Suprapubic skin (tissue), 4 donors: ENCODE results near the gene MIB2. TPM values are rescaled to one million over a fixed set of nuclear protein-coding genes. Genes with fewer than 3 reads are reported as not detected.

Experiments used
- DNase-seq, 2 donors: peaks; one replicate each; pipeline ENCODE4 v3.0.0-alpha.2; 2019; ENCODE audit warnings: low spot score in 2 of 2
- H3K27ac ChIP-seq: fragments of 200-600 bp; sonication (generic); one replicate; pipeline ENCODE4 v1.5.1; 2019
- H3K27me3 ChIP-seq: fragments of 200-600 bp; sonication (generic); one replicate; pipeline ENCODE4 v1.5.1; 2019
- H3K36me3 ChIP-seq: fragments of 200-600 bp; sonication (generic); one replicate; pipeline ENCODE4 v1.5.1; 2019
- H3K4me1 ChIP-seq: fragments of 200-600 bp; sonication (generic); one replicate; pipeline ENCODE4 v1.5.1; 2019
- H3K4me3 ChIP-seq: fragments of 200-600 bp; sonication (generic); one replicate; pipeline ENCODE4 v1.5.1; 2019; ENCODE audit warnings: mild to moderate bottlenecking
- H3K9me3 ChIP-seq: fragments of 200-600 bp; sonication (generic); one replicate; pipeline ENCODE4 v1.5.1; 2019
- EP300 ChIP-seq: sonication (generic); formaldehyde crosslinking; IDR thresholded peaks from one replicate; pipeline ENCODE4 v1.6.1; 2017; ENCODE audit warnings: antibody characterized with exemption
- POLR2A ChIP-seq, 2 donors: fragments of 450-650 bp; IDR thresholded peaks; one replicate each; pipeline ENCODE4 v1.6.1; 2017; ENCODE audit warnings: antibody characterized with exemption in 2 of 2, mild to moderate bottlenecking in 2 of 2, moderate library complexity in 2 of 2
- POLR2AphosphoS5 ChIP-seq, 3 donors: sonication (generic); formaldehyde crosslinking; IDR thresholded peaks; one replicate each; pipeline ENCODE4 v1.6.1; 2017; ENCODE audit warnings: antibody characterized with exemption in 3 of 3
- WGBS: methylation state at CpG from one replicate; pipeline ENCODE4 v1.1.5; 2018; 5-methylcytosine and 5-hydroxymethylcytosine counted together
- total RNA-seq, 4 donors: library from RNA; depleted of rRNA; stranded (reverse); fragments of >200 nt; gene quantifications; one replicate each; pipeline ENCODE4 v1.1.0, GENCODE V29; 2016
- TF ChIP-seq, protein P1 (sequence below), 2 donors: fragments of 200-600 bp in 1 of 2; fragments of 450-650 bp in 1 of 2; sonication (generic) in 1 of 2; IDR thresholded peaks; one replicate each; pipeline ENCODE4 v1.5.1; 2016 to 2019; ENCODE audit warnings: antibody characterized with exemption in 2 of 2, mild to moderate bottlenecking in 1 of 2, moderate library complexity in 1 of 2

The MIB2 gene
- total RNA-seq, 4 donors from 2014 or later, result 131 to 212 (median 154) TPM

DNA sequence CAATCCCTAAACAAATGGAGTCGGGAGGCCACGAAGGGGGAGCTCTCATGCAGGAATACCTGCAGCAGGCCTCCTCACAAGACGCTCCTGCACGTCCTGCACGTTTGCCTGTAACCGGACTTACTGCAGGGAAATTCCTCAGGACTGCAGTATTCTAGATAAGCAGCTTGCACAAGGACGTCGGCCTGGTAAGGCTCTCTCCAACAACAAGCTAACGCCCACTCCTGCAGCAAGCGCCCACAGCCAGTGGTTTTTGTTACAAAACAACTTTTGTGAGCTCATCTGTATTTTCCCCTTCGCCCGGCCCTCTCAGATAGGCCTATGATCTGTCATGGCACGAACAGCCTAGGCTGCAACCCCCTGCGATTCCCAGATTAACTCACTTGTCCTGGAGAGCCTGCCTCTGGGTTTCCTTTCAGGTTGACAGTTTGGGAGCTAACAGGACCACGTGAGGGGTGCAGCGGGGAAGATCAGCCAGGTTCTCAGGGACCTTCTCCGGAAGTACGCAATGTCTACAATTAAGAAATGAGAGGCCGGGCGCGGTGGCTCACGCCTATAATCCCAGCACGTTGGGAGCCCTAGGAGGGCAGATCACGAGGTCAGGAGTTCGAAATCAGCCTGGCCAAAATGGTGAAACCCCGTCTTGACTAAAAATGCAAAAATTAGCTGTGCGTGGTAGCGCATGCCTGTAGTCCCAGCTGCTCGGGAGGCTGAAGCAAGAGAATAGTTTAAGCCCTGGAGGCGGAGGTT, 921 bp upstream of the MIB2 start:
- Histone ChIP-seq H3K27ac (peak overlapping the region; percentile 99), H3K9me3 (no peaks in the 10 kb centered on the region), H3K4me1 (peaks cover 31% of the 10 kb centered on the region), H3K27me3 (no peaks in the 10 kb centered on the region), H3K36me3 (peaks cover 8% of the 10 kb centered on the region), H3K4me3 (peak overlapping the region; percentile 96)
- peak in 1 of 2 donors; percentile 84 for DNase-seq
- TF ChIP-seq POLR2AphosphoS5 (IDR thresholded peaks at IDR 0.05) (no peak), EP300 (no peak), POLR2A (IDR thresholded peaks at IDR 0.05) (no peak)
- TF ChIP-seq, protein P1, sequence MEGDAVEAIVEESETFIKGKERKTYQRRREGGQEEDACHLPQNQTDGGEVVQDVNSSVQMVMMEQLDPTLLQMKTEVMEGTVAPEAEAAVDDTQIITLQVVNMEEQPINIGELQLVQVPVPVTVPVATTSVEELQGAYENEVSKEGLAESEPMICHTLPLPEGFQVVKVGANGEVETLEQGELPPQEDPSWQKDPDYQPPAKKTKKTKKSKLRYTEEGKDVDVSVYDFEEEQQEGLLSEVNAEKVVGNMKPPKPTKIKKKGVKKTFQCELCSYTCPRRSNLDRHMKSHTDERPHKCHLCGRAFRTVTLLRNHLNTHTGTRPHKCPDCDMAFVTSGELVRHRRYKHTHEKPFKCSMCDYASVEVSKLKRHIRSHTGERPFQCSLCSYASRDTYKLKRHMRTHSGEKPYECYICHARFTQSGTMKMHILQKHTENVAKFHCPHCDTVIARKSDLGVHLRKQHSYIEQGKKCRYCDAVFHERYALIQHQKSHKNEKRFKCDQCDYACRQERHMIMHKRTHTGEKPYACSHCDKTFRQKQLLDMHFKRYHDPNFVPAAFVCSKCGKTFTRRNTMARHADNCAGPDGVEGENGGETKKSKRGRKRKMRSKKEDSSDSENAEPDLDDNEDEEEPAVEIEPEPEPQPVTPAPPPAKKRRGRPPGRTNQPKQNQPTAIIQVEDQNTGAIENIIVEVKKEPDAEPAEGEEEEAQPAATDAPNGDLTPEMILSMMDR (IDR thresholded peaks at IDR 0.05), result no peak
- WGBS, result 8% methylated on average over 26 of the region's 30 CpGs

DNA sequence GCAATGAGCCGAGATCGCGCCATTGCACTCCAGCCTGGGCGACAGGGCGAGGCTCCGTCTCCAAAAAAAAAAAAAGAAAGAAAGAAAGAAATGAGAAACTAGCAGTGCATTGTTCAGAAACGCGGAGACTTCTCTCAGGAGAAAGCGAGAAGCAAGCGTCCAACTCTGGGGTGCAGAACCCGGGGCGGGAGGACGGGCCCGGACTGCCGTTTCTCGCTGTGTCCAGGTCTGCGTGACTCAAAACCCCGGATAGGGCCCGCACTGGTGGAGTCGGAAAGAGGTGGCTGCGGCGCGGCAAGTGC, 395 bp upstream of the MIB2 start:
- peaks cover 31% of the 10 kb centered on the region for H3K4me1 ChIP-seq
- WGBS, result under 1% methylated on average over 19 of the region's 23 CpGs
- no peaks in the 10 kb centered on the region for H3K27me3 ChIP-seq
- no peak for TF ChIP-seq POLR2AphosphoS5 (IDR thresholded peaks at IDR 0.05)
- no peak for TF ChIP-seq EP300
- no peak for TF ChIP-seq POLR2A (IDR thresholded peaks at IDR 0.05)
- TF ChIP-seq, protein P1 (IDR thresholded peaks at IDR 0.05), result no peak
- H3K36me3 ChIP-seq, result peaks cover 8% of the 10 kb centered on the region
- peak overlapping the region; percentile 96 for H3K4me3 ChIP-seq
- no peak for DNase-seq
- no peaks in the 10 kb centered on the region for H3K9me3 ChIP-seq
- peak overlapping the region; percentile 99 for H3K27ac ChIP-seq

DNA sequence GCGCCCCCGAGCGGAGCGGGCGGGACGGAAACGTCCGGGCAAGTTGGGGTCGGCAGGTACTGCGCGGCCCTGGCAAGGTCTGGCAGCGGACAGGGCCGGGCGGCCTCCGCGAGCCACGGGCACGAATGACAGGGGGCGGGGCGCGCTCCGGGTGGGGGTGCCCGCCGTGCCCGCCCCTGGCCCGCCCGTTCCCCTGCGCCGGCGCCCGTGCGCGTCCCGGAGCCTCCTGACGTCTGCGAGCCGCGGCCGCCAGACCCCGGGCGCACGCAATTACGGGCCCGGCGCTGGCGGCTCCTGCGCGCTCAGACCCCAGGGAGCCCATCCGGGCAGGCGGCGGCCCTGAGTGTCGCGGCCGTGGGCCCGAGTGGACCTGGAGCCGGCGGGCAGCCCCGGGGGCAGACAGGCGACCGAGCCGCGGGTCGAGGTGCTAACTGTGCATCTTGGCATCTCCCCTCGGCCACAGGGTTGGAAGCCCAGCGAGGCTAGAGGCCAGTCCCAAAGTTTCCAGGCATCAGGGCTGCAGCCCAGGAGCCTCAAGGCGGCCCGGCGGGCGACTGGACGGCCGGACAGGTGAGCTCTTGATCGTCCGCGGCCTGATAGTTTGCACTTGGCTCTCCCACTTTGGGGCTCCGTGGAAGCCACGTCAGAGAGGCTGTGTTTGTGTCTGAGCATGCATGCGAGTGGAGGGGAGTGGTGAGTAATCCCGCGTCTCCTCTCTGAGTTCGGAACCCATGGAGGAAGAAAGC, 918 bp downstream of the MIB2 start:
- peak overlapping the region; percentile 96 for H3K4me3 ChIP-seq
- peaks cover 31% of the 10 kb centered on the region for H3K4me1 ChIP-seq
- TF ChIP-seq POLR2A (IDR thresholded peaks at IDR 0.05) (no peak), POLR2AphosphoS5 (IDR thresholded peaks at IDR 0.05) (no peak), EP300 (no peak)
- TF ChIP-seq, protein P1 (IDR thresholded peaks at IDR 0.05), result no peak
- peak in 1 of 2 donors; percentile 77 for DNase-seq
- WGBS, result 5% methylated on average over 23 of the region's 80 CpGs
- H3K9me3 ChIP-seq, result no peaks in the 10 kb centered on the region
- H3K27ac ChIP-seq, result peak overlapping the region; percentile 99
- peaks cover 8% of the 10 kb centered on the region for H3K36me3 ChIP-seq
- H3K27me3 ChIP-seq, result no peaks in the 10 kb centered on the region

DNA sequence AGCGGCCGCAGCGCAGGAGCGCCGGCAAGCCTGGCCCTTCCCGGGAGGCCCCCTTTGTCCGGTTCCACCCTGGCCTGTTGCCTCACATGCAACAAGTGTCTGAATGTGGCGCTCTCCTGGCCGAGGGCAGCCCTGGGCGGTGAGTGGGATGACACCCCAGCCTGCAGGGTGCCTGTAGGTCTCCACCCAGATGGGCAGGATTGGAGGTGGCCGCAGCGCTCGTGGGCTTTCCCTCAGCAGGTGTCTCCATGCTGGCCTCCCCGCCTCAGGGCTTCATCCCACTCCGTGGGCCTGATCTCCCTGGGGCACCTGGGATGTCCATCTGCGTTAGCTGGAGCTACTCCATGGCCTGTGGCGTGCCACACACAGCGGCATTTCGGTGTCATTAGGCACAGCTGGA, 1.5 kb downstream of the MIB2 start:
- H3K27ac ChIP-seq, result no peak overlapping the region
- peaks cover 8% of the 10 kb centered on the region for H3K36me3 ChIP-seq
- no peak for TF ChIP-seq EP300
- TF ChIP-seq POLR2AphosphoS5 (IDR thresholded peaks at IDR 0.05), result no peak
- TF ChIP-seq POLR2A (IDR thresholded peaks at IDR 0.05), result no peak
- TF ChIP-seq, protein P1 (IDR thresholded peaks at IDR 0.05), result no peak
- H3K9me3 ChIP-seq, result no peaks in the 10 kb centered on the region
- peak in 1 of 2 donors; percentile 69 for DNase-seq
- H3K4me3 ChIP-seq, result peak overlapping the region; percentile 96
- 75% methylated on average over 17 of the region's 19 CpGs for WGBS
- H3K27me3 ChIP-seq, result no peaks in the 10 kb centered on the region
- H3K4me1 ChIP-seq, result peaks cover 31% of the 10 kb centered on the region

DNA sequence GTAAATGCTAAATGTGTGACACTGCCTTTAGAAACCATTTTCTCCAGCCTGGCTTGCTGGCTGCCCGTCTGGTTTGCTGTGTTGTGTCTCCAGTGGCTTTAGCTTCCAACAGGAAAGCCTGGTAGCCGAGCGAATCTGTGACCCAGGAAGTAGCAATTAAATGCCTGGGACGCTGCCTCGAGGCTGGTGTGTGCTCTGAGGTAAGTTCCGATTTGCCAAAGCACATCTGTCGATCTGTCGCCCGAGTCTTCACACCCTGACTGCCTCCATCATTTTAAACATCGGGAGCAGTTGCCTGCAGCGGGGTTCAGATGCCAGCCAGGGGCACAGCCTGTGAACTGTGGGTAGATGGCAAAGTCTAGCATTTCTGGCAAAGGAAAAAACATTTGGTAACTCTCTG, 2.2 kb downstream of the MIB2 start:
- no peak overlapping the region for H3K27ac ChIP-seq
- 91% methylated on average over 8 of the region's 11 CpGs for WGBS
- no peaks in the 10 kb centered on the region for H3K9me3 ChIP-seq
- H3K4me3 ChIP-seq, result no peak overlapping the region
- DNase-seq, result no peak
- peaks cover 31% of the 10 kb centered on the region for H3K4me1 ChIP-seq
- H3K27me3 ChIP-seq, result no peaks in the 10 kb centered on the region
- peaks cover 8% of the 10 kb centered on the region for H3K36me3 ChIP-seq
- TF ChIP-seq POLR2AphosphoS5 (IDR thresholded peaks at IDR 0.05), result no peak
- no peak for TF ChIP-seq EP300
- TF ChIP-seq, protein P1 (IDR thresholded peaks at IDR 0.05), result no peak
- no peak for TF ChIP-seq POLR2A (IDR thresholded peaks at IDR 0.05)
